ENCODE data around the gene DYNC1H1. TPM values are rescaled to one million over a fixed set of nuclear protein-coding genes. Genes with fewer than 3 reads are reported as not detected.

The DYNC1H1 gene
- total and polyA plus RNA-seq, 2 experiments from 2014 or later = 158 to 434 TPM

DNA sequence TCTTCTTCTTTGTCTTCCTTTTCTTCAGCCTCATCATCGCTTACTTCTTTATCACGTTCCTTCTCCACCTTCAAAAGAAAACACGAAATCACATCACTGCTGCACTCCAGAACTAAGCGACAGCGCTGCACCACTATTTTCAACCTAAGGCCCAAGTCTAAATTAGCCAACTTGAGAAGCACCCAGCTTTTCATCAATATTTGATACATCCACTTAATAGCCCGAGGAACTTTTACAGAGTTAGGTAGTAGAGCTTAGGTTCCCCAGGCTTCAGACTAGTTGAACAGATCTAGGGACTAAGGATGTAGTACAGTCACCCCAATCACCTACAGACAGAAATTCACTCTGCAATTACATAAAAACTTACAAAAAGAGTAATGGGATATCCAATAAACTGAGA, 120.6 kb downstream of the DYNC1H1 start:
- H3K4me3 ChIP-seq = peak overlapping the region; percentile 85
- TF ChIP-seq, protein P1, sequence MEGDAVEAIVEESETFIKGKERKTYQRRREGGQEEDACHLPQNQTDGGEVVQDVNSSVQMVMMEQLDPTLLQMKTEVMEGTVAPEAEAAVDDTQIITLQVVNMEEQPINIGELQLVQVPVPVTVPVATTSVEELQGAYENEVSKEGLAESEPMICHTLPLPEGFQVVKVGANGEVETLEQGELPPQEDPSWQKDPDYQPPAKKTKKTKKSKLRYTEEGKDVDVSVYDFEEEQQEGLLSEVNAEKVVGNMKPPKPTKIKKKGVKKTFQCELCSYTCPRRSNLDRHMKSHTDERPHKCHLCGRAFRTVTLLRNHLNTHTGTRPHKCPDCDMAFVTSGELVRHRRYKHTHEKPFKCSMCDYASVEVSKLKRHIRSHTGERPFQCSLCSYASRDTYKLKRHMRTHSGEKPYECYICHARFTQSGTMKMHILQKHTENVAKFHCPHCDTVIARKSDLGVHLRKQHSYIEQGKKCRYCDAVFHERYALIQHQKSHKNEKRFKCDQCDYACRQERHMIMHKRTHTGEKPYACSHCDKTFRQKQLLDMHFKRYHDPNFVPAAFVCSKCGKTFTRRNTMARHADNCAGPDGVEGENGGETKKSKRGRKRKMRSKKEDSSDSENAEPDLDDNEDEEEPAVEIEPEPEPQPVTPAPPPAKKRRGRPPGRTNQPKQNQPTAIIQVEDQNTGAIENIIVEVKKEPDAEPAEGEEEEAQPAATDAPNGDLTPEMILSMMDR (IDR thresholded peaks at IDR 0.05; ENCODE audit: low read depth, low read length) = no peak
- peaks cover 25% of the 10 kb centered on the region for H3K4me1 ChIP-seq (ENCODE audit: low read depth)
- no peaks in the 10 kb centered on the region for H3K27me3 ChIP-seq
- H3K9me3 ChIP-seq (ENCODE audit: low read depth) = no peaks in the 10 kb centered on the region
- H3K27ac ChIP-seq = no peak overlapping the region
- no peak for DNase-seq (ENCODE audit: low read depth in 1 of 2, low spot score in 1 of 2)
- H3K36me3 ChIP-seq = peaks cover 54% of the 10 kb centered on the region

GRCh38 chr14:102085488-102085887, 121.1 kb downstream of the DYNC1H1 start:
- H3K36me3 ChIP-seq = peaks cover 48% of the 10 kb centered on the region
- no peak overlapping the region for H3K27ac ChIP-seq
- peak overlapping the region; percentile 85 for H3K4me3 ChIP-seq
- H3K9me3 ChIP-seq (ENCODE audit: low read depth) = no peaks in the 10 kb centered on the region
- TF ChIP-seq, protein P1 (IDR thresholded peaks at IDR 0.05; ENCODE audit: low read depth, low read length) = no peak
- no peak for DNase-seq (ENCODE audit: low read depth in 1 of 2, low spot score in 1 of 2)
- H3K27me3 ChIP-seq = no peaks in the 10 kb centered on the region
- peaks cover 25% of the 10 kb centered on the region for H3K4me1 ChIP-seq (ENCODE audit: low read depth)

- no peaks in the 10 kb centered on the region for H3K27me3 ChIP-seq
- H3K27ac ChIP-seq = peak overlapping the region; percentile 98
- DNase-seq (ENCODE audit: low read depth in 1 of 2, low spot score in 1 of 2) = peak; percentile 64 to 65
- no peaks in the 10 kb centered on the region for H3K9me3 ChIP-seq (ENCODE audit: low read depth)
- peak overlapping the region; percentile 85 for H3K4me3 ChIP-seq
- peaks cover 25% of the 10 kb centered on the region for H3K4me1 ChIP-seq (ENCODE audit: low read depth)
- TF ChIP-seq, protein P1 (IDR thresholded peaks at IDR 0.05; ENCODE audit: low read depth, low read length) = no peak
- peaks cover 44% of the 10 kb centered on the region for H3K36me3 ChIP-seq
Observed at GRCh38 chr14:102085948-102086708, 121.8 kb downstream of the DYNC1H1 start.

- TF ChIP-seq, protein P1 (IDR thresholded peaks at IDR 0.05; ENCODE audit: low read depth, low read length) = no peak
- Histone ChIP-seq H3K9me3 (ENCODE audit: low read depth) (no peaks in the 10 kb centered on the region), H3K4me1 (ENCODE audit: low read depth) (peaks cover 25% of the 10 kb centered on the region), H3K4me3 (peak overlapping the region; percentile 85), H3K36me3 (peaks cover 38% of the 10 kb centered on the region), H3K27me3 (no peaks in the 10 kb centered on the region), H3K27ac (peak overlapping the region; percentile 98)
- DNase-seq (ENCODE audit: low read depth in 1 of 2, low spot score in 1 of 2) = no peak
Observed at GRCh38 chr14:102086709-102086971, 122.3 kb downstream of the DYNC1H1 start.

DNA sequence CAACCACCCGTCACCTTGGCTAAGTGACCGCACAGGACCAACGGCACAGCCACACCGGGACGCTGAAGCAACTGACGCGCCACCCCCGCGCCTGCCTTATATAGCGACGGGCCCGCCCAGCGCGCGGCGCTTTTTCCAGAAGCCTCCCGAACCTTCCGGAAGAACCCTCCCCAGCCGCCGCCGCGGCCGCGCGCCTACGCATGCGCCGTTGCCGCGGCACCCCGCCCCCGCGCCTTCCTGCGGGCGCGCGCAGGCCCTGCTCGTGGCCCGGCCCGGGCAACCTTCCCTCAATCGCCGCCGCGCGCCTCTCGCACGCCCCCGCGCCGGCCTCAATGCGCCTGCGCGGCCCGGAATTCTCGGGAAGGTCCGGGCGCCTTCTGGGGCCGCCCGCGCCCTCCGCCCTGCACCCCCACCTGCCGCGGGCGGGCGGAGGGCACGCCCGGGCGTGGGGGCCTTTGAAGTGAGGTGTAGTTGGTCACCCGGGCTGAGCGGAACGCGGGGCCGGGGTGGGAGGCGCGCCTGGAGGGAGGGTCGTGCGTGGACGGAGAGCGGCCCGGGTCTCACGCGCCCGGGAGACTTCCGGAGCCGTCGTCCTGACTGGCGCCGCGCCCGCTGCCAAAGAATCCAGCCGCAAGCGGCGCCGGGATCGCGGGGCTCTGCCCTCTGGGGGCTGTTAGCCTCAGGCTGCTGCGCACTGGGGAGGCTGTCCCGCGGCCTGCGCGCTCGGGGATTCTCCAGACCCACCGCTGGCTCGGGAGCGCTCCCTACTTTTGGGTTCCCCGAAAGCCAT, 122.8 kb downstream of the DYNC1H1 start, which contains the start of gene HSP90AA1:
Gene HSP90AA1 (minus strand): TSS at position 73 of the 790 bp plus-strand sequence. CDS start 666 bp downstream, outside the sequence.
- DNase-seq (ENCODE audit: low read depth in 1 of 2, low spot score in 1 of 2) = peak; percentile 96
- Histone ChIP-seq H3K4me3 (peak within 1 kb of the TSS; percentile 85), H3K4me1 (ENCODE audit: low read depth) (peaks cover 25% of the 10 kb centered on the region), H3K27ac (peak within 1 kb of the TSS; percentile 98), H3K27me3 (no peaks in the 10 kb centered on the region), H3K36me3 (peaks cover 33% of the 10 kb centered on the region), H3K9me3 (ENCODE audit: low read depth) (no peaks in the 10 kb centered on the region)
- TF ChIP-seq, protein P1 (IDR thresholded peaks at IDR 0.05; ENCODE audit: low read depth, low read length) = peak; percentile 9
